Iris pigment epithelial cell (primary cell): ENCODE results near the gene ELMO1.
A peak's percentile ranks its signal among the peaks of the same experiment; 100 is the strongest.

Source experiments
- DNase-seq: peaks from one replicate; pipeline ENCODE4 v3.0.0-alpha.2; 2011; ENCODE audit warnings: low read depth

Gene ELMO1

DNA sequence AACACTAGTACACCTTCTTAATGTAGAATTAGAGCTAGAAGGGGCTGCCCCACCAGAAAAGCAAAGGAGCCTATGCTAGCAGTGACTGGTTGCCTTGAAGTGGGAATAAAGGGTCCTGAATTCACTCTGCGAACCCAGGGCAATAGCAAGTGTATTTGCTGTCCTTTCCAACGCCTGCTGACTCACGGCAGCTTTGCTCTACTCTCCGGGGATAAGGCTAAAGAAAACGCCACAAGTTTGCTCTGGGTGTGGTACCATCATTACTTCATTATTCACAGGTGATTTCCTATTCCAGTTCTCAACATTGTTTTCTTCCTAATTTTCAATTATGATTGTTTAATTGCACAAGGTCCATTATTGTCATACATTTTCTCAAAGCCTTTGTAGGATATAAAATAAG lies 503.8 kb downstream of the ELMO1 start:
- DNase-seq = no peak

DNA sequence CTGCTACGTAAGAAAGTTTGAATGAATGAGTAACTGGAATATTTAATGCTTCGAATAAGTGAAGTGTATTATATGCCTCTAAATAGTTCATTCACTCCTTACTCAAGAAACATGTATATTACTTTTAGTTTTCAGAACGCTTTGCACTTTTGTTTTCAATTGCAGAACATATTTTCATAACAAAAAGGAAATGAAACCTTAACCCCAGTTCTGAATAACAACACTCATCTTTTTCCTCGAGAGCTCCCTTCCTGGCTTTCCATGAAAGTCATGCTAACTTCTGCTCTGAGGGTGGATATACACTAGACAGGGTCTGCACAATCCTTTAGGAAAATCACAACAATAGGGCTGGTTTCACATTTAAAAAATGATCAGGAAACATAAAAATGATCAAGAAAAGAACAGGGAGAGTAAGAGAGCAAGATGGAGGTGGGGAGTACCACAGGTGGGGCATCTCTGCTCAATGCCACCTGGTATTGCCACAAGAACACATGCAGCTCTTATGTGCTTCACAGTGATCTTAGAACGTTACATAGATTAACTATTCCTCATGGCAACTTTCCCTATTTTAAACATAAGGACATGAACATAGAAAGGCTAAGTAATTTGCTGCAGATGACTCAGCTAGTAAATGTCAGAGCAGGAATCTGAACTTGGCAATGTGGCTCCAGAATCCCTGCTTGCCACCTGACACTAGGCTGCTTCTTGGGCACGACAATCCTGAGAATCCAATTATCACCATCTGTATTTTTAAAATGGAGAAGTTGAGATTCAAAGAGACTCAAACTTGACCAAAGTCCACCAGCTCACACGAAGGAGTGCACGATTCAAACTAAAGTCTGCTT lies 504.9 kb downstream of the ELMO1 start:
- no peak for DNase-seq

DNA sequence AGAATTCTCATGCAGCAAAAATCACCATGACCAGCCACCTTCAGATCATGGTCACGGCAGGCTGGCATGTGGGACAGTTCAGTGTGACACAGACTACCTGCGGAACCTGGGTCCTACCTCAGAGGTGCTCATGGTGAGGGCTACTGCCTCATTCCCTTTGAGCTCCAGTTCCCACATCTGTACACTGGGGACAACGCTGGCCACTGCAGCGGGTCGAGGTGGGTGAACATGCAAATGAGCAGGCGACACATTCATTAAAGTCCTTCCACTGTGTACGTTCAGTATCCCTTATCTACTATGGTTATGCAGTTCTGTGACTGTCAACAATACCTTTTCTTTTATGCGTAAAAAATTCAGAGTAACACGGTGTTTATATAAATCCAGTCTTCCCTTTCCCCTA lies 505.7 kb downstream of the ELMO1 start:
- DNase-seq = no peak

DNA sequence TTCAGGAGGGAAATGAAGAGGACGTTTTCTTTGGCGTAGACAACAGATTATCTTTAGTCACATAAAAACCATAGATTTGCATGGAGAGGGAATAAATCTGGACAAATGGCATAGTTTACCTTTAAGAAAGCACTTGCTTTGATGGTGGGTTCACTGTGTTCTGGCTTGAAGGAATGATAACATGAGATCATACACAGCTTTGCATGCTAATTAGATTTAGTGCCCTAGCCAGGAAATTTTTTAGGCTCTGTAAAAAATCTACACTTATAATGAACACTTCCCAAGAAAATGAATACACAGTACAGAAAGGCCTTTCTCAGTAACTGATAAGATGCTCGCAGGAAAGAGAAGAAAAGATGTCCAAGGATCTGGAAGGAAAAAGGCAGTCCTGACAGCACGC lies 506.1 kb downstream of the ELMO1 start:
- no peak for DNase-seq

DNA sequence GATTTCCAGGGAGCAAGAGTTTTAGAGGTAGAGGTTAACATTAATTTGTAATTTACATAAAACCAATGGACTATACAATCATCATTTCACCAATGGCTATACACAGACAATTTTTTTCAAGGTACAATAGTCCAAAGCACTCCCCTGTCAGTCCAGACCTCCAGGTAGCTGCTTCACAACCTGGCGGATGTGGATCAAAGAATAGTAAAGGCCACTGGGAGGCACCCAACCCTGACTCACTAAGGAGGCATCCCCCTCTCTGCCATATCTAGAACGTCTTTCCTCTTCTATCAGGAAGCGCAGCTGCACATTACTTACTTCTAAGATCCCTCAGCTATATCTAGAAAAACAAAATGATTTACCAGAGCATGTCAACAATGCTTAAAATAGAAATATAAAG lies 506.6 kb downstream of the ELMO1 start:
- DNase-seq = no peak

DNA sequence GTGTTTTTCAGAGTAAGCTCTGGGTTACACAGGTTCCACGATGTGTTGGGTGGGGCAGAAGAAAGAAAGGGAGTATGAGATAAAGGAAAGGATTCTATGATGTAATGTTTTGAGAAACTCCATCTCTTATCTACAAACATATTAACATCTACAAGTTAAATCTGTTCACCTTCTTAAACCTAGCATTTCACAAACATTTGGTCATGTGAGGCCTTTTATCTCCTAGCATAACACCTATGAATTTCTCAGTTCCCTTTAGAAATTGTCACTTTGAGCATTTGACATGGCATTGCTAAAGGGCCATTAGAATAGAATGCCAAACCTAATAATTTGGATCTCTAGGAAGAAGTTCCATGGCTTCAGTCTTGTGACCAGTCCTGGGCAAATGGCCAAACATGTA lies 507.3 kb downstream of the ELMO1 start:
- no peak for DNase-seq

DNA sequence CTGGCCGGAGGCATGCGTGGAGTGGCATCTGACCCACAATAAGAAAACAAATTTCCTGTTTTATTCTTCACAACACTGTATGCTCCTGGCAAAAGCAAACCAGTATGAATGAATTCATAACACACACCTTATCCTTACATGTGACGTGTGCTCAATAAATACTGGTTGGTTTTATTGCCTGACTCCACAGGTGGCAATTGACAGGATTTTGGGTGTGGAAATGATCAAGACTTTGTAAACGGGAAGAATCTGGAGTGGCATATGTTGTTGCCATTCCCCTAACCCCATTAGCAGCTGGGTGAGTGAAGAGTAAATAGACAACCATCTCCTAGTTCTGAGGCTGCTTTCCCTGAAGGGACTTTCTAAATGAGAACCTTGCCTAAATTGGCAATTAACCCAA lies 508.8 kb downstream of the ELMO1 start:
- DNase-seq = no peak

DNA sequence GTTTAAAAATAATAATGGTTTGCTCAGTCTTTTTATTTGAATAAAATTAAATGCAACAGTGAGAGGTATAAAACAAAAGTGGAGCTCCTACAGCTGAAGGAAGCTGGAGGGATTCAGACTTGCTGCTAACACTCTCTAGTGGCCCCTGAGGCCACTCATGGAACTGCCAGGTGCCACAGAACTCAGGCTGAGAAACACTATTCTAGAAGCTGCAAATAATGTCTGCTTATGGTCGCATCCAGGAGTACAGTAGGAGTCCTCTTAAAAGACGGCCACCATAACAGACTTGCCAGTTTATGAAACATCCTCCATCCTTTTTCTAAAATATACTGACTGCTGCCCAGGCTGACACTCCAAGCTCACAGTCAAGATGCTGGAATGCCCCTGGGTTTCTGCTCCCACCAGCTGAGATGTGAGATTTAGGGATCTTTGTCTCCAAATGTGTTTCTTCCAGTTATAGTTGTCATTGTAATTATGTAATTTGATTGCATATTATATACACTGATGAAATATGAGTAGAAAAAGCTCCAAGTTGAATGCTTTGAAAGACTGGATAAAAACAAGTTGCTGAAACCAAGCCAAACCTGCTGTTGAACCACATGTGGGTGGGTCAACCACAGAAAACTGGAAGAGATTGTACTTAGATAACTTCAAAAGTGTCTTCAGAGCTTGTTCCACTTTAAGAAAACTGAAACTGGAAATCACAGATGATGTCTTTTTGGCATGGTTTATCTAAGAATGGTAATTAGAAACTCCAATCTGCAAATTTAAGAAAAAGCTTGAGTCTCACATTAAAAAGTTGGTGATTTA lies 510.7 kb downstream of the ELMO1 start:
- DNase-seq = peak; percentile 1

DNA sequence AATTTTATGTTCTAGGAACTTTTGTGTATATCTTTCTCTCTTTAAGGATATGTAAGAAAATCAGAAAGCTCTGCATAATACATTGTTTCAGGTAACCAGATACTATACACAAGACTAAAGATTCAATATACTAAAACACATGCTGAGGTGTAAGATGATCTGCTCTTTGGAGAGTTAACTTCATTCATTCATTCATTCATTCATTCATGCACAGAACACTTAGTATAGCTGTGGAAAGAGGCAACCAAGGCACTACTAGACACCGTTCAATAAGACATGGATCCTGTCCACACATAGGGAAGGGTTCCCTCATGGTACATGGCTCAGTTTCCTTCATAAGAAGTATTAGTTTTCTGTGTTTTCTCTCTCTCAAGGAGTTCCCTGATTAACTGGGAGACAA lies 516.8 kb downstream of the ELMO1 start:
- DNase-seq = no peak

DNA sequence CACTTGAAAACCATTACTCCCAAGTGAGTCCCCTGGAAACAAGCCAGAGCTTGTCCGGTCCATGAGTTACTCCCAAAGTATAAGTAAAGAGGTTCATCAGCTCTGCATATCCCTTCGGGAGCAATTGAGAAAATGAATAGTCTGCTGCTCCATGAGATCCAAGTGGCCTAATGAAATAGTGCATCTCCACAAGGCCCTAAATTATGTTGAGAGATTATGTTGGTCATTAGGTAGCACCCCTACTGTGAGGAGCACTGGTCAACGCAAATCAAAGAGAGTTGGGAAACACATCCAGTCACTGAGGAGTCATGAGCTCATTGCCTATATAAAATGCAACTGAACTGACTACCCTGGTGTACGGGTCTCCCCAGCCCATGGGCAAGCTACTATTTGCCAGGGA lies 518.9 kb downstream of the ELMO1 start:
- no peak for DNase-seq

DNA sequence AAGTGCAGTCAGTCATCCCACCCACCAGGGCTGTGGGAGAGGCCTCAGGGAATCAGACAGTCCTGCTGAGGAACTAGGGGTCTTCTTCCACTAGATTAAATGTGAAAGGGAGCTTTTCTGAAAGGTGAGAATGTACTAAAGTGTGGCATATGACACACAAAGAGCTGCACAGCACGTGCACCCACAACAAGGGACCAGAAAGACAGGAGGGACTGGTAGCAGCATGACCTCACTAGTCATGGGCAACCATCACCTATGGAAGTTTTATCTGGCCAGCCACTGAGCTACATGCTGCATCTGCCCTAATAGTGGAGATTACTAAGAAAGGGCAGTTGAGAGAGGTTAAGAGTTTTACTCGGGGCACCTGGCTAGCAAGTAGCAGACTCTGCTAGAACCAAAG lies 519.9 kb downstream of the ELMO1 start:
- no peak for DNase-seq

DNA sequence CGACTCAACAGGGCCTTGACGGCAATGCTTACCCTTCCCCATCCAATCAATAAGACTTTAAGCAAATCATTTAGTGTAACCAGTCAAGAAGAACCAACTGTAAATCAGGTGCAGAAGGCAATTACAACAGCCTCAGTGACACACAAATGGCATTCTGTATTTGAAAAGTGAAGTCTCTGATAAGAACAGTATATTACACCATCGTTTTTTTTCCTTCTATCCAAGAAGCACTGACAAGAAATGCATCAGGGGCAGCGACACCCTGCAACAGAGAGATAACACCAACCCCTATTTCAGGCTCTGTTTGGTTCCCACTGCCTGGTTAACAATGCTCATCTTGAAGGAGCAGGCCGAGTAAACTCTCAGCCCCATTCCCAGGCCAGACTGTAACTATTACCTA lies 520.4 kb downstream of the ELMO1 start:
- no peak for DNase-seq

DNA sequence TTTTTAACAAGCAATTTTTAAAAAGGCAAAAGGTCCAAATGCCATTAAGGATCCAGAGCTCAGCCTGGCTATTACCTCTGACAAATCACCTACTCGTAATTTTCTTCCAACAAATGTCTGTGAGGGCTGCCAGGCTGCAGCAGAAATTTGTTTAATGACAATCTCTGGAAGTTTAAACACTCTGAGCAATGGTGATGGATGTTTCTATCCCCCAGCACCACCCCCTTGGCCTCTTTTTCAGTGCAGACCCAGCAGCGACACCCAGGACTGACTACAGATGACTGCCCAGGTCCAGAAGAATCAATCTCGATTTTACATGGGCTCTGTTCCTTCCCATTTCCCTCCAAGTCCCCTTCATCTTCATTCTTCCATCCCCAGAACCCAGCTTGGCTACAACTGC lies 523.0 kb downstream of the ELMO1 start:
- DNase-seq = no peak

DNA sequence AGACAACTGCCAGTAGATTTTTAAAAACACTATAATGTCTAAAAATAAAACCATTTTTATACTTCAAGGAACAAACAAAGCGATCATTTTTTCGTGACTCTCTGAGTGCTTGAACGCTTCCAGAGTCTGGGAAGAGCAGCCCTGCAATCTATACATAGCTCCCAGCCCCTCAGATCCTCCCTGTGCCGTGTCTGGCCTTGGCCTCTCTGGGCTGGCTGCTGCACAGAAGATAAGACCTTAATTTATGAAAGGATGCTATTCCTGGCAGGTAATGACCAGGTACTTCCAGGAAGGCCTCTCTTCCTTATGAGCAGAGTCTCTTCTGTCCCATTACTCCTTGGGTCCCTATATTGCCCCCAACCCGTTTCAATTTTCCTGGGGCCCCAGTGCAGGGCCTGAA lies 523.5 kb downstream of the ELMO1 start:
- no peak for DNase-seq

DNA sequence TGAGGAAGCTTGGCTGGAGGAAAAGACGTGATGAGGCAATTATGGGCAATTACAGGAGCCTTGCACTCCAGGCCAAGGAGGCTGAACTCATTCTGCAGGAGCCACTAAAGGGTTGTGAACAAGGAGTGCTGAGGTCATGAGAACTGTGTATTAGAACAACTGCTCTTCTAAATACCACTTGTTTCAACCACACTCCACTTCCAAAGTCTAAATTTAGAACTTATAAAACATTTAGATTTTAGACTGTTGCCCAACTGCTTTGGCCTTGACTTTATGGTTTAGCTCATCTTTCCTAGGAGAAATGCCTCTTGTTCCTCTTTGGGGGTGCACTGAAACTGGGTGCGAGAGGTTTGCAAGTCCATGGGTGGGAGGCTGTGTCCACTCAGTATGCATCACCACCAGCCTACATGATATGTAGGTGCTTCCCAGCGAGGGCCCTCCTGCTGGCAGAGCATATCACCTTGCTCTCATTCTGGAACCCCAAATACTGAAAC lies 524.7 kb downstream of the ELMO1 start:
- no peak for DNase-seq

DNA sequence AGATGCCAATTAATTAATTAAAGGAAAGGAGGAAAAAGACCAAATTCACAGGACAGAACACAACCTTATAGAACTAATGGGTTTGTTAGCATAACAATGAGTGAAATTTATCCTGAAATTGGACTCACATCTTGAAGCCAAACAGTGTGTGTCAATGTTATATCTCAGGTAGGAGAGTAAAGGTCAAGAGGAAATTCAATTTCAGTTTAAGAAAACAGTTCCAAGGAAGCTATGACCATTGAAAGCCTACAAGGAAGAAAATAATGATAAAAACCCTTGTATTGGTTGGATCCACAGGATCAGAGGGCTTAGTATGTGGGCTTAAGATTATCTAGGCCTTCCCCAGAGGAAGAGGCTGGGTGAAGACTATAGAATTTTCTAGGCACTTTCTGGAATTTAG lies 525.5 kb downstream of the ELMO1 start:
- DNase-seq = no peak

DNA sequence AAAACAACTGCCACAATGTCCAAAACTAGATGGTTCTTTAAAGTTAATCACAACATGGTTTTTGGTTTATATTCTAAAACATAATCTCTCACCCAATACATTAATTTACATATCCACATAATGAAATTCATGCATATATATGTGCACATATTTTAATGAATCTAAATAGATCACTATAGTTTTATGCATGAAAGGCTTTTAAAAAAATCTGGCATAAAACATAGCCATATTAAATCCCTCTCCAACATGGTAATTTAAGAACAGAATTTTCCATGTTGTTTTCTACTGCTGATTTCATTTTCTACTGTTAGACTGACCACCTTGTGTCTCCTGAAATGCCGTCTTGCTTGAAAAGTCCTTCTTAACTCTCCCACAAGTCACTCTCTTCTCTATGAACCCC lies 528.2 kb downstream of the ELMO1 start:
- no peak for DNase-seq

DNA sequence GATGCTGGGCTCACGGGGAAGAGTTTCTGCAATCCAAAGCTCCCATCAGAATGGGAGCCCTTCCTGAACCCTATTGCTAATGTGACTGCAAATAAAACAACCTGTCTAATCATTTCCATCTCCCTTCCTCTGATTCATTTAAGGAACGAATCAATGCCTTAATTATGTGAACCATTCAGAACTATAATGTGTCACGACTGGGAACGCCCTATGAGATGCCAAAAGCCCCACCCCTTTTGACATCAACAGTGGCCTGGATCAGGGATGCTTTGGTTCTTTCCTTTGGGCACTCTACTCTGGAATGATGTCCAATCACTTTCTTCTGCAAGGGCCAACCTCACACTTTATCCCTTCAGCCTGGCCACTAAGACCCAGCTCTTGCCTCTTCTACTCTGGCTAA lies 528.9 kb downstream of the ELMO1 start:
- DNase-seq = no peak

DNA sequence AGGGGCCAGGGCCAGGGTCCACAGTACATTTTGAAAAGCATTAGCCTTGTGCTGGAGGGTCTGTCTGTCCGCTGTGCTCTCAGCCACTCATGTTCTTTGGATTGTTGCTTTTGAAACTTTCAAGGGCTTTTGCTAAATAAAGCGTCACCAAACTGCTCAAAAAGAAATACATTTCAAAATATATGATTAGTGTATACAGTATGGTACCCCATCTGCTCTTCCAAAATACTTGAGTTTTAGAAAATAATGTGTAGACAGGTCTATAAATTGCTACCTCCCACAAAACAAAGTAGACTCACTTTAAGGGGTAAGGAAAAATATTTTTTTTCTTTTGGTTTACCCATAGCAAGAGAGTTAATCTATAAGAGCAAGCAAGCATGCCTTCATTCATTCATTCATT lies 530.1 kb downstream of the ELMO1 start:
- no peak for DNase-seq

DNA sequence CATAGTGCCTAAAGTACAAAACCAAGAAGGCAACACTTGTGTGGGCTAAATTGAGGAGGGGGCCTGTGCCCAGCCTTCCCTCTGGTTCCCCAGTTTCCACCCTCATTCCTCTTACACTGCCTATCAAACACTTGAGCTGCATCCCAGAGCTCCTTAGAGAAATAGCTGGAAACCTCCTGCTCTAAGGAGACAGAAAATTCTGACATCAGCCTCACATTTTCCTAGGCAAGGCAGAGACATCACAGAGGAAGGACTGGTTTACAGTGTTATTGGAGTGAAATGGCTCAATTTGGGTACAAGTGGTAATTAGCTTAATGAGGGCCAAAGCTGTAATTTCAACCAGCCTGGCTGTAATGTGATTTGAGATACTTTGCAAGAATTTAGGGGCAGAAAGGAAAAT lies 532.0 kb downstream of the ELMO1 start:
- no peak for DNase-seq

DNA sequence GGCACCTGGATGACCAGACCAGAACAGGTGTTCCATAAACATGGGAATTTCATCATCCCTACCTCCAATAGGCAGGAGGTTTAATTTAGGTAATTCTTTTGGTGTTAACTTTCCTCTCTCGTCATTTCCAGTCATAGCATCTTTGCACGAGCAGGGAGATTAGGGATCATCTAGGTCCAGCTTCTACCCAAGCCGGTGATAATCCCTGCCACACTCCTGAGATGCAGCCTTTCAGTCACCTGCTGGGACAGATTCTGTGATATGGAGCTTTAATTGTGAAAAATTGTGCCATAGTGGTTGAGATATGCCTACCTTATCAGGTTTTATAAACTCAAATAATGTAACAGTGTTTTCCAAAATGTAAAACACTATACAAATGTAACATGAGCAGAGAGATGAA lies 532.5 kb downstream of the ELMO1 start:
- DNase-seq = no peak

DNA sequence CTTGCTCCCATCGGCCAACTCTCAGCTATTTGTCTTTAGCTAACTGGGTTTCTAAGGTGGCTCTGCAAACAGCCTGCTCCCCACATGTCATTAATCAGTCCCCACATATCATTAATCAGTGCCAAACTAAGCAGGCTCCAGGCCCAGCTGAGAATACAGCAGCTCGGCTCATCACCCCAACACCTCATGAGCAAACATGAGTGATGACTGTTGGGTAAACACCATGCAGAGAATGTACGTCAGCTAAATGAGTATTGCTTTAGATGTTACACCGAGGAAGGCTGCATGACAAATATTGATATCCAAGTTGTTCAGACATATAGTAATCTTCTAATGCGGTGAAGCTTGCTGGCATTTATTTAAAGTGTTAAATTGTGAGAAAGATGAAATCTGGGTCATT lies 536.9 kb downstream of the ELMO1 start:
- no peak for DNase-seq

DNA sequence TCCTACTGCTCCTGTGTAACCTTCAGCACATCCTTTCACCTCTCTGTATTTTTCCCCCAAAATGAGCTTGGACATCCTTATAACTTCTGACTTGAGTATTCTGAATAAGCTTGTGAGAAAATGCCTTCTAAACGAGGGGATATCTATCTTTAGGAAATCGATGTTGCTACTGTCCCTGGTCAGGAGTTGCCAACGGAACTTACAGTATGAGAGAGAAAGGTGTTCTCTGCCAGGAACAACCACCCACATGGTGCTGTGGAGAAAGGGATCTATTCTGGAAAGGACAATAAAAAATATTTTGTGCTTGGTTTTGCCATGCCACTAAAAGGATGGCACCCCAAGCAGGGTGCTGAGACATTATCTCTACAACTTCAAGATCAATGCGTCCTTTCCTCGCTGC lies 537.8 kb downstream of the ELMO1 start:
- no peak for DNase-seq
